ENCODE data around the gene PTGIR. TPM values are rescaled to one million over a fixed set of nuclear protein-coding genes. Genes with fewer than 3 reads are reported as not detected.
A peak's percentile ranks its signal among the peaks of the same experiment; 100 is the strongest.

The PTGIR gene
- polyA plus RNA-seq, 2 donors, result 0.47 to 0.86 TPM

DNA sequence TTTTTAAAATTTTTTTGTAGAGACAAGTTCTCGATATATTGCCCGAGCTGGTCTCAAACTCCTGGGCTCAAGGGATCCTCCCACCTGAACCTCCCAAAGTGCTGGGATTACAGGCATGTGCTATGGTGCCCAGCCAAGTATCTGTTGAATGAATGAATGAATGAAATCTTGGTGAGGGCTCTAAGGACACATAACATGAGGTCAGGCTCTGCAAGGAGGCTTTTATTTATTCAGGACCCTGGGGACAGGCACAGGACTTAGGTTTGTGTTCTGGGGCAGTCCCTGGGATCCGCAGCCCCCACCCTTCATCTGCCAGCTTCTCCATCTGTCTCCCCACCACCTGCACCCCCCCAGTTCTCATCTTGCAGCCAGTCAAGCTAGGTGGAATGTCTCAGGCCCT lies 4.6 kb downstream of the PTGIR start:
- Histone ChIP-seq H3K4me1 (ENCODE audit: control insufficient read depth in 2 of 2, insufficient read depth in 2 of 2, low read length in 1 of 2) (no peaks in the 10 kb centered on the region), H3K4me3 (ENCODE audit: low read depth in 1 of 2, low read length in 2 of 2) (no peak overlapping the region), H3K27me3 (ENCODE audit: control insufficient read depth in 1 of 2, insufficient read depth in 2 of 2, low read length in 2 of 2) (no peaks in the 10 kb centered on the region), H3K36me3 (ENCODE audit: control insufficient read depth in 2 of 2, insufficient read depth in 2 of 2, low read length in 1 of 2) (no peaks in the 10 kb centered on the region), H3K27ac (ENCODE audit: low read depth in 2 of 2, low read length in 1 of 2) (no peak overlapping the region), H3K9me3 (ENCODE audit: control insufficient read depth in 2 of 2, insufficient read depth in 1 of 2, low read depth in 1 of 2, low read length in 1 of 2) (no peaks in the 10 kb centered on the region)
- WGBS, 2 donors, result 65 to 82% methylated on average over 3 of the region's 3 CpGs

DNA sequence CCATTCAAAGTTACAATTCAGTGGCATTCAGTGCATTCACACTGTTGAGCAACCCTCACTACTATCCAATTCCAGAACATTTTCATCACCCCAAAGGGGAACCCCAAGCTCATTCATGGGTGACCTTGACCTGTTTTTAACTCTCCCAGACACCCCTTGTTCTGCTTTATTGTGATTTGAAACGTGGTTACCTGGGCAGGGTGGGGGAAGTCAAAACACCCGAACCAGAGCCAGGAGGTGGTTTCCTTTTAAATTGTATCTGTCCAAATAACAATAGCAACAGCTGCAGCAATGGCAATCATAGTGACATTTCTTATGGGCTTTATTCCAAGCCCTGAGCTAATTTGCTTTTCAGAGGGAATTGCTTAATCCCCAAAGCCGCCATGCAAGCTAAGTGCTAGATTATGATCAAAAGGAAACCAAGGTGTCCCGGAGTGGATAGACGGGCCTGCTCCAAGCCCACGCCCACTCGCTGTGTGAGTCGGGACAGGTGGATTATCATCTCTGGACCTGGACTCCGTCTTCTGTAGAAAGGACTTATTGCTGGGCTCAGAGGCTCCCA lies 6.1 kb downstream of the PTGIR start:
- no peaks in the 10 kb centered on the region for H3K9me3 ChIP-seq (ENCODE audit: control insufficient read depth in 2 of 2, insufficient read depth in 1 of 2, low read depth in 1 of 2, low read length in 1 of 2)
- 25 to 34% methylated on average over 9 of the region's 9 CpGs for WGBS, 2 donors
- H3K4me3 ChIP-seq (ENCODE audit: low read depth in 1 of 2, low read length in 2 of 2), result no peak overlapping the region
- no peaks in the 10 kb centered on the region for H3K36me3 ChIP-seq (ENCODE audit: control insufficient read depth in 2 of 2, insufficient read depth in 2 of 2, low read length in 1 of 2)
- H3K4me1 ChIP-seq (ENCODE audit: control insufficient read depth in 2 of 2, insufficient read depth in 2 of 2, low read length in 1 of 2), result no peaks in the 10 kb centered on the region
- H3K27ac ChIP-seq (ENCODE audit: low read depth in 2 of 2, low read length in 1 of 2), result peak overlapping the region in 1 of 2 donors; percentile 41
- no peaks in the 10 kb centered on the region for H3K27me3 ChIP-seq (ENCODE audit: control insufficient read depth in 1 of 2, insufficient read depth in 2 of 2, low read length in 2 of 2)

DNA sequence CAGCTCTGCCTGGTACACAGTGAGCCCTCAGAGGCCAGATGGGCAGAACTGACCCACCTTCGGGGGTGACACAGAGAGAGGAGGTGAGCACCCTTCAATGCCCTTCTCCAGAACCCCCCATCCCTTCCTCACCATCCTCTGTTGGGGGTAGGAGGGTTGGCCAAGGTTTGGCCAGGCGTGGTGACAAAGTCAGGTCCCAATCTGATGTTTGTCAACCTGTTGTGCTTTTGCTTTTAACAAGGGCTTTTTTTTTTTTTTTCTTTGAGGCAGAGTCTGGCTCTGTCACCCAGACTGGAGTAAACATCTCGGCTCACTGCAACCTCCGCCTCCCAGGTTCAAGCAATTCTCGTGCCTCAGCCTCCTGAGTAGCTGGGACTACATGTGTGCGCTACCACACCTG lies 7.3 kb downstream of the PTGIR start:
- Histone ChIP-seq H3K27me3 (ENCODE audit: control insufficient read depth in 1 of 2, insufficient read depth in 2 of 2, low read length in 2 of 2) (no peaks in the 10 kb centered on the region), H3K4me1 (ENCODE audit: control insufficient read depth in 2 of 2, insufficient read depth in 2 of 2, low read length in 1 of 2) (no peaks in the 10 kb centered on the region), H3K36me3 (ENCODE audit: control insufficient read depth in 2 of 2, insufficient read depth in 2 of 2, low read length in 1 of 2) (no peaks in the 10 kb centered on the region), H3K27ac (ENCODE audit: low read depth in 2 of 2, low read length in 1 of 2) (no peak overlapping the region), H3K4me3 (ENCODE audit: low read depth in 1 of 2, low read length in 2 of 2) (no peak overlapping the region), H3K9me3 (ENCODE audit: control insufficient read depth in 2 of 2, insufficient read depth in 1 of 2, low read depth in 1 of 2, low read length in 1 of 2) (no peaks in the 10 kb centered on the region)
- 71 to 85% methylated on average over 6 of the region's 6 CpGs for WGBS, 2 donors

DNA sequence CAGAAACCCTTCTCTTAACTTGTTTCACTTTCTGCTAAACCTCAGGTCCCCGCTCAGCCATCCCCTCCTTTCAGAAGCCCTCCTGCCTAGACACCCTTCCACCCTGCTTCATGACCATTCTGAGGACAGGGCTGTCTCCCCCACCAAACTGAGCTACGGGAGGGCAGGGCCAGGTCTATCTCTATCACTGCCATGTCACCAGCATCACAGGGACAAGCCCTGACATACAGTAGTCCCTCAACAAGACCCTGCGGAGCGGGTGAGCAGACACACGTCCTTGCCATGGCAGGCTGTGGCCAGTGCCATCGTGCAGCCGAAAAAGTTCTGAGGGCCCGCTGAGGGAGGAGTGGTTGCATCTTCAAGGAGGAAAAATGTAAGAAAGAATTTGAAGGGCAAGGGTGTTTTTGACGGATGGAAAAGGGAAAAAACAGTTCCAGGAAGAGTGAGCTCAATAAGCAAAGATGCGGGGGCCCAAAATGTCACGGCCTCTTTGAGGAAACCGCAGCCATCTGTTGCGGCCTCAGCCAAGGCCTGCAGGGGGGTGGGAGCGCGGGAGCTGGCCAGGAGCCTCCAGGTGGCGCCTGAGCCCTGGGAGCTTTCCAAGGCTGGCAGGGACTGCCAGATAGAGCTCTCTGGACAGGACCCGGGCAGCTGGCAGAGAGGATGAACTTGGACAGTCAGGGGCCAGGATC lies 8.1 kb downstream of the PTGIR start:
- H3K9me3 ChIP-seq (ENCODE audit: control insufficient read depth in 2 of 2, insufficient read depth in 1 of 2, low read depth in 1 of 2, low read length in 1 of 2), result no peaks in the 10 kb centered on the region
- no peak overlapping the region for H3K4me3 ChIP-seq (ENCODE audit: low read depth in 1 of 2, low read length in 2 of 2)
- H3K27me3 ChIP-seq (ENCODE audit: control insufficient read depth in 1 of 2, insufficient read depth in 2 of 2, low read length in 2 of 2), result no peaks in the 10 kb centered on the region
- no peaks in the 10 kb centered on the region for H3K36me3 ChIP-seq (ENCODE audit: control insufficient read depth in 2 of 2, insufficient read depth in 2 of 2, low read length in 1 of 2)
- 18 to 22% methylated on average over 17 of the region's 17 CpGs for WGBS, 2 donors
- H3K4me1 ChIP-seq (ENCODE audit: control insufficient read depth in 2 of 2, insufficient read depth in 2 of 2, low read length in 1 of 2), result no peaks in the 10 kb centered on the region
- H3K27ac ChIP-seq (ENCODE audit: low read depth in 2 of 2, low read length in 1 of 2), result no peak overlapping the region

DNA sequence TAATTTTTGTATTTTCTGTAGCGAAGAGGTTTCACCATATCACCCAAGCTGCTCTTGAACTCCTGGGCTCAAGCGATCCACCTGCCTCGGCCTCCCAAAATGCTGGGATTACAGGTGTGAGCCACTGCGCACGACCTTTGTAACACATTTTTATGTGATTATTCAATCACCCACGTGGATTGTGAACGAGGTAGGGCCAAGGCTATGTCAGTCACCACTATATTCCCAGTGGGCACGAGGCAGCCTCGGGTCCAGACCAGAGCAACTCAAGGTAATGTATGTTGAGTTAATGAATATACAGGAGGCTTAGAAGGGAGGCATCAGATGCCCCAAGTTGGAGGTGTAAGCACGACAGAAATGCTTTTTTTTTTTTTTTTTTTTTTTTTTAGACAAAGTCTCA lies 8.9 kb downstream of the PTGIR start:
- no peaks in the 10 kb centered on the region for H3K36me3 ChIP-seq (ENCODE audit: control insufficient read depth in 2 of 2, insufficient read depth in 2 of 2, low read length in 1 of 2)
- H3K4me3 ChIP-seq (ENCODE audit: low read depth in 1 of 2, low read length in 2 of 2), result no peak overlapping the region
- H3K4me1 ChIP-seq (ENCODE audit: control insufficient read depth in 2 of 2, insufficient read depth in 2 of 2, low read length in 1 of 2), result no peaks in the 10 kb centered on the region
- 77 to 82% methylated on average over 10 of the region's 10 CpGs for WGBS, 2 donors
- H3K27me3 ChIP-seq (ENCODE audit: control insufficient read depth in 1 of 2, insufficient read depth in 2 of 2, low read length in 2 of 2), result no peaks in the 10 kb centered on the region
- no peak overlapping the region for H3K27ac ChIP-seq (ENCODE audit: low read depth in 2 of 2, low read length in 1 of 2)
- H3K9me3 ChIP-seq (ENCODE audit: control insufficient read depth in 2 of 2, insufficient read depth in 1 of 2, low read depth in 1 of 2, low read length in 1 of 2), result no peaks in the 10 kb centered on the region

DNA sequence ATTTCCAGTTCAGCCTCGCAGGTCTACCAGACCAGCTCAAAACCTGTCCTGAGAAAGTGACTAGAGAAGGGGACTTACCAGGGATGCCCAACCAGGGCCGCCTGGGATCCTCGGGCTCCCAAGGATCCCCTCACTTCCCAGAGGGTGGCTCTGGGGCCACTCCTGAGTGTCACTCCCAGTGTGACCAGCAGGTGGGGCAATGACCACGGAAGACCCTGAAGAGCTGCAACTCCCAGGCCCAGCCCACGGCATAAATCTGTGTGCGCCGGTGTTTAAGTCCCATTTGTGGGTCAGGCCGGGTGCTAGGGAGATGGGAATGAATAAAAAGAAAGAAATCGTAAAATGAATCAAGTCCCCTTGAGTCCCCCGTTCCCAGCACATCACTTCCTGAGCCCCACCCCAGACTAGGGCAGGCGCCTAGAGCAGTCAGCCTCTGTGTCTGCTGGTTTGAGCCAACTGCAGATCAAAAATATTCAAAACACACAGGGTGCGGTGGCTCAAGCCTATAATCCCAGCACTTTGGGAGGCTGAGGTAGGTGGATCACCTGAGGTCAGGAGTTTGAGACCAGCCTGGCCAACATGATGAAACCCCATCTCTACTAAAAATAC lies 10.7 kb downstream of the PTGIR start:
- Histone ChIP-seq H3K36me3 (ENCODE audit: control insufficient read depth in 2 of 2, insufficient read depth in 2 of 2, low read length in 1 of 2) (peaks cover 4 to 12% of the 10 kb centered on the region in 2 donors), H3K27me3 (ENCODE audit: control insufficient read depth in 1 of 2, insufficient read depth in 2 of 2, low read length in 2 of 2) (no peaks in the 10 kb centered on the region), H3K4me3 (ENCODE audit: low read depth in 1 of 2, low read length in 2 of 2) (no peak overlapping the region), H3K9me3 (ENCODE audit: control insufficient read depth in 2 of 2, insufficient read depth in 1 of 2, low read depth in 1 of 2, low read length in 1 of 2) (no peaks in the 10 kb centered on the region), H3K4me1 (ENCODE audit: control insufficient read depth in 2 of 2, insufficient read depth in 2 of 2, low read length in 1 of 2) (no peaks in the 10 kb centered on the region), H3K27ac (ENCODE audit: low read depth in 2 of 2, low read length in 1 of 2) (no peak overlapping the region)
- WGBS, 2 donors, result 7 to 11% methylated on average over 12 of the region's 12 CpGs

DNA sequence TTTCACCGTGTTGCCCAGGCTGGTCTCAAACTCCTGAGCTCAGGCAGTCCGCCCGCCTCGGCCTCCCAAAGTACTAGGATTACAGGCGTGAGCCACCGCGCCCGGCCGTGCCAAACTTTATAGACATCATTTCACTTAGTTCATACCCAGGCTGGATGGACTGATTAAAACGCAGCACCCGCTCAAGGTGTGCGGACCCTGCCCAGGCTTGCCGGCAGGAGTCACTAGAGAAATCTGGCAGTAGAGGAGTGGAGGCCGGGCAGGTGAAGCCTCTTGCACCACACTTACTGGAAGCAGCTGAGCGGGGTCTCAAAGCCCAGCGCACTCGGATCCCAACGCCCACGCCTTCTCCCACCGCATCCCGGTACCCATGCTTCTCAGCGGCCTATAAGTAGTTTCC lies 11.4 kb downstream of the PTGIR start:
- H3K27me3 ChIP-seq (ENCODE audit: control insufficient read depth in 1 of 2, insufficient read depth in 2 of 2, low read length in 2 of 2), result no peaks in the 10 kb centered on the region
- 78 to 81% methylated on average over 22 of the region's 22 CpGs for WGBS, 2 donors
- H3K27ac ChIP-seq (ENCODE audit: low read depth in 2 of 2, low read length in 1 of 2), result no peak overlapping the region
- H3K36me3 ChIP-seq (ENCODE audit: control insufficient read depth in 2 of 2, insufficient read depth in 2 of 2, low read length in 1 of 2), result peaks cover 11 to 19% of the 10 kb centered on the region in 2 donors
- H3K4me3 ChIP-seq (ENCODE audit: low read depth in 1 of 2, low read length in 2 of 2), result no peak overlapping the region
- H3K9me3 ChIP-seq (ENCODE audit: control insufficient read depth in 2 of 2, insufficient read depth in 1 of 2, low read depth in 1 of 2, low read length in 1 of 2), result no peaks in the 10 kb centered on the region
- no peaks in the 10 kb centered on the region for H3K4me1 ChIP-seq (ENCODE audit: control insufficient read depth in 2 of 2, insufficient read depth in 2 of 2, low read length in 1 of 2)

DNA sequence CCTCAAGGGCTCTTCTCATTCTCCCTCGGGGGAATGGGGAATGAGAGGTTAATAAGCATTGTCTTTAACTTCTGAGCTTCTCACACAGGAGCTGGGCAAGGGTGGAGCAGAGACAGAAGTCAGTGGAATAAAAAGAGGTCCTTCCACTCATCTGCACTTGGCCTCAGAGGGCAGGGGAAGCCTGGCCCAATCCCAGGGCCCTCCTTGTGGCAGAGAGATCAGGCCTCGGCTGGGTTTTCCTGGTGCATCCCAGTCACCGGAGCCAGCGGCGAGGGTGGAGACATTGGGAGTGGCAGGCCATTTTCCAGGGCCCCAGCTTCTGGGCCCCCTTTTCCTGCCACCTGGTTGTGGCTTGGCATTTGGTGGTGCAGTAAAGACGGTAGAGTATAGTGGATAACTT lies 13.1 kb downstream of the PTGIR start:
- Histone ChIP-seq H3K27me3 (ENCODE audit: control insufficient read depth in 1 of 2, insufficient read depth in 2 of 2, low read length in 2 of 2) (no peaks in the 10 kb centered on the region), H3K4me1 (ENCODE audit: control insufficient read depth in 2 of 2, insufficient read depth in 2 of 2, low read length in 1 of 2) (peaks cover 0 to 3% of the 10 kb centered on the region in 2 donors), H3K4me3 (ENCODE audit: low read depth in 1 of 2, low read length in 2 of 2) (no peak overlapping the region), H3K9me3 (ENCODE audit: control insufficient read depth in 2 of 2, insufficient read depth in 1 of 2, low read depth in 1 of 2, low read length in 1 of 2) (no peaks in the 10 kb centered on the region), H3K27ac (ENCODE audit: low read depth in 2 of 2, low read length in 1 of 2) (no peak overlapping the region), H3K36me3 (ENCODE audit: control insufficient read depth in 2 of 2, insufficient read depth in 2 of 2, low read length in 1 of 2) (peaks cover 17 to 36% of the 10 kb centered on the region in 2 donors)
- WGBS, 2 donors, result 52 to 59% methylated on average over 6 of the region's 6 CpGs

DNA sequence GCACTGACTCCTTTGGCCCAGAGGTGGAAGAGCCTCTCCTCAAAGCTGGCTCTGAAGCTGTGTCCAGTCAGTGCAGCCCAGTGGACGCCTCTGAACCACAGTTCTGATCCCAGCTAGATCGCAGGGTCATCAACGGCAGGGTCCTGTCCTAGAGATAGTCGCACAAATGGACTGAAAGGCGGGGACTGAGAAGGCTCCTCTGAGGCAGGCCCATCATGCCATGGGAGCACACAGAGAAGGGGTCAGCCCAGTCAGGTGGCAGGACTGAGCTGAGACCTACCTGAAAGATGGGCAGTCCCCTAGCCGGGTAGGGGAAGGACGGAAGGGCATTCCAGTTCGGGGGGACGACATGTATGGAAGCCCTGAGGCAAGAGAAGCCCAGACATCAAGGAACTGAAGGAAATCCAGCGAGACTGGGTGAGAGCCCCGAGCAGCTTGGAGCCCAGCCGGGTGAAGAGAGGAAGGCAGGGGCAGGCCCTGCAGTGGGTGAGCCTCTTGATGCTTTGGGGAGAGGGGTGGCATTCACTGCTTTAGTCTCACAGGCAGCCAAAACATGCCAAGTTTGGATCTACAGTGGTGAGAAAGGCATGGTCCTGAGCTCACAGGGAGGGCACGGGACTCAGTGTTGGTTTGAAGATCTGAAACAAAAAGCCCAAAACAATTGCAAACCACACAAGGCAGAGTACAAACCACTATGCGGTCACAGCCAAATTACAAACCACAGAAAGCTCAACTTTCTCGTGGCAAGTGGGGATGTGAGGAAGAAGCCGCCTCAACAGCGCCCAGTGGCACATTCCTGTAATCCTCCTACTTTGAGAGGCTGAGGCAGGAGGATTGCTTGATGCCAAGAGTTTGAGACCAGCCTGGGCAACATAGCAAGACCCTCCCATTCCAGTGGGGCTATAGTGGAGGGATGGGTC lies 13.8 kb downstream of the PTGIR start:
- H3K36me3 ChIP-seq (ENCODE audit: control insufficient read depth in 2 of 2, insufficient read depth in 2 of 2, low read length in 1 of 2), result peaks cover 18 to 39% of the 10 kb centered on the region in 2 donors
- WGBS, 2 donors, result 58 to 67% methylated on average over 17 of the region's 17 CpGs
- peaks cover 0 to 3% of the 10 kb centered on the region in 2 donors for H3K4me1 ChIP-seq (ENCODE audit: control insufficient read depth in 2 of 2, insufficient read depth in 2 of 2, low read length in 1 of 2)

More for the DNA sequence above, 13.8 kb downstream of the PTGIR start:
- Histone ChIP-seq H3K27me3 (ENCODE audit: control insufficient read depth in 1 of 2, insufficient read depth in 2 of 2, low read length in 2 of 2) (no peaks in the 10 kb centered on the region), H3K4me3 (ENCODE audit: low read depth in 1 of 2, low read length in 2 of 2) (no peak overlapping the region), H3K9me3 (ENCODE audit: control insufficient read depth in 2 of 2, insufficient read depth in 1 of 2, low read depth in 1 of 2, low read length in 1 of 2) (no peaks in the 10 kb centered on the region), H3K27ac (ENCODE audit: low read depth in 2 of 2, low read length in 1 of 2) (no peak overlapping the region)

Data from esophagus (tissue), 2 donors.